ENCODE measurements around the gene NPRL2.

Gene NPRL2

DNA sequence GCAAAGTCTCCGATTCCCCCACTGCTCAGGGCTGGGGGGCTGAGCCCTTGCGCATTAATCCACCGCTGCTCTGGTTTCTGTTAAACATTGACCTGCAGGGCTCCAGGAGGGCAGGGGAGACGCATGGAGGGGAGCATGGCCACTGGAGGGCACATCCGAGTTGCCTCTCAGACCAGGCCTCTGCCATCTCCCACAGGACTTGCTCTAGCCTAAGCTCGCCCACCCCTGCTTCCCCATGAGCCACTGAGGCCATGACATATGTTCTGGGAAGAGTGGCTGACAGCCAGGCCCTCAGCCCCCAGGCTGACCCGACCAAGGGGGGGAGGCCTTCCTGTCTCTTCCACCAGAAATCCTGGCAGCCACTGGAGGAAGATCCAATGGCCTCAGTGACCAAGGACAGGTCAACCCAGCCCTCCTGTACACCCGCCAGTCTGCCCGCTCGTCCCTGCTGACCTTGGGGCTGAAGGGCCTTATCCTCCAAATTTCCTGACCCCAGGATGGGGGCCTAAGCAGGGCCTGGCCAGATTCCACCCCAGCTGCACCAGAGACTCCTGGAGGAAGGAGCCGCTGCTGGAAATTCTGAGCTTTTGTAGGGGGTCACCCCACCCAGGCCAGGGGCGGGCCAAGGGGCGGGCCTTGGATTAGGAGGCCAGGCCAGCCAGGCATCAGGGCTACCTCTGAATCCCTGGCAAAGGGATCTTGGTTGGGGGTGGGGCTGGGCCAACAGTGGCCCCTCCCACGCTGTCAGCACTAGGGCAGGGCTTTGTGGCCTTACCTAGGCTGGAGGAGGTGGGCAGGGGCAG, 47.4 kb downstream of the NPRL2 start, which contains the start of gene HYAL1:
Gene HYAL1, minus strand, starts transcription at position 562 of the 803 bp plus-strand sequence. CDS start 618 bp downstream, outside the sequence.
- DNase-seq, result no peak

DNA sequence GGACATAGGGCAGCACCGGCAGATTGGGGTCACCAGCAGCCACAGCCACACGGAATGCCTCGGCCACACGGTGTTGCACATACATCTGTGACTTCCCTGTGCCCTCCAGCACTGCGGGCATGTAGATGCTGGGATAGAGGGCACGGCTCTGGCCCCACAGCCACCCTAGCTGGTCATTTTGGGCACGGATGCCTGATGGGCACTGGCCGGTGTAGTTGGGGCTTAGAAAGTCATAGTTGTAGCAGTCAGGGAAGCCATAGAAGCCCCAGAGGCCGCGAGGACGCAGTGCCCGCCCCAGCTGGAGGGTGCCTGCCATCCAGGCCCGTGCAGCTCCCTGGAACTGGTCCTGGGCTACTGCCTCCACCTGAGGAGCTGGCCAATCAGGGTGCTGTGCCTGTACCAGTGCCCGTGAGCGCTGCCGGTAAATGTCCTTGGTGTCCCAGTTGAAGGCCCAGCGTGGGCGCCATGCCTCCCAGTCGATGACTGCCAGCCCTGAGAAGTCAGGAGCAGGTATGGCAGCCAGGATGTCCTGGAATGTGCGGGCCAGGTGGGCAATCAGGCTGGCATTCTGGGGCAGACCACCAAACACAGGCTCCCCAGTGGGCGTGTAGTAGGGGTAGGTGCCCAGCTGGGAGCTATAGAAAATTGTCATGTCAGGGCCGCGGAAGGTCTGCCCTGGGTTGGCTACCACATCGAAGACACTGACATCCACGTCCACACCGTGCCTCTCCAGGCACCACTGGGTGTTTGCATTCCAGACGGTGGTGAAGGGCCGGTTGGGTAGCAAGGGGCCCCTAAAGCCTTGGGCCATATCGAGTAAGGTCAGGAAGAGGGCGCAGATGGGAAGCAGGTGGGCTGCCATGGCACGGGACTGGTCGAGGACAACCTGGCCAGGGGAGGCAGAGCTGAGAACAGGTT, 48.2 kb downstream of the NPRL2 start:
- no peak for DNase-seq

DNA sequence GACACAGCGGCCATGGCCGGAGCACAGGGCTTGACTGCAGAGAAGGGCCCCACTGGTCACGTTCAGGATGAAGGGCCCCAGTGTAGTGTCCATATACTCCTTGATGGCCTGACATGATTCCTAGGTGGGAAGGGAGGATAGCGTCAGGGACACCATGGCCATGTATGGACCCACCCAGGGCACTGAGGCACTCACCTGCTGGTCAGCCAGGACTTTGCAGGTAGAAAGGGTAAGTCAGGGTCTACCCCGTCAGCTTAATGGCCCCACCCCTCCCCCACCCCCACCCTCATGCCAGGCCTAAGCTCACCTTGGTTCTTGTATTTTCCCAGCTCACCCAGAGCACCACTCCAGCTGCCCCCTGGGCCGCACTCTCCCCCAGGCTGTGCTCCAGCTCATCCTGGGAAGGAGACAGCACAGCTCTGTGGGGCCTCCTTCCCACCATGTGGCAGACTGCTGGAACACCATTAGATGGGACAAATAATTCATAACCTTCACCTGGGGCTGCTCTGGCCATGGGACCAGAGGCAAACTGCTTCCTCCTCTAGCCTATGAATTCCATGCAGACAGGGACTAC, 49.8 kb downstream of the NPRL2 start:
- no peak for DNase-seq

DNA sequence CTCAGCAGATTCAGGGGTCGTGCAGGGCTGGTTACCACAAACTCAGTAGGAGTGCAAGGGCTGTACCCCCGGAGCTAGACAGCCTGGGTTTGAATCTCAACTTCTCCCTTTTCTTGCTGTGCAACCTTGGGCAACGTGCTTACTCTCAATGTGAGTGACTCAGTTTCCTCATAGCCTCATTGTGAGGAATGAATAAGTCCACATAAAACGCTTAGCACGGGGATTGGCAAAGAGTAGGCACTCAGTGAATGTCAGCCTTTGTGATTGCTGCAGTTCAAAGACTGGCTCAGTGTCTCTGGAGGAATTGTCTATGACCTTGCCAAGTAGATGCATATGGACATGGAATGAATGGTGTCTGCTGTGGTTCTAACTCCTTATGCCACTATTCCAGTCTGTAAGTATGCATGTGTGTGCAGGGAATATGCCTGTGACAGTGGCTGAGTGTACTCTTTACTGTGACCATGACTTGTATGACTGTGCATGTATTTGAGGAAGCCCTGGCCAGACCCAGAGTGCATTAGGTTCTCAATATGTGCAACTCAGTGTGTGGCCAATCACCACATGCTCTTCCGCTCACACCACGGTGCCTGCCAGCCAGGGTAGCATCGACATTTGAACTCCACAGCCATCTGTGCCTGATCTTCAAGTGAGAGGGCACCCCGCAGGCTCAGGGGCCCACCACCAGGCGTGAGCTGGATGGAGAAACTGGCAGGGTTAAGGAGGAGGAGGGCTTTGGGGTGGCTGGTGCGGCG, 50.5 kb downstream of the NPRL2 start:
- no peak for DNase-seq

DNA sequence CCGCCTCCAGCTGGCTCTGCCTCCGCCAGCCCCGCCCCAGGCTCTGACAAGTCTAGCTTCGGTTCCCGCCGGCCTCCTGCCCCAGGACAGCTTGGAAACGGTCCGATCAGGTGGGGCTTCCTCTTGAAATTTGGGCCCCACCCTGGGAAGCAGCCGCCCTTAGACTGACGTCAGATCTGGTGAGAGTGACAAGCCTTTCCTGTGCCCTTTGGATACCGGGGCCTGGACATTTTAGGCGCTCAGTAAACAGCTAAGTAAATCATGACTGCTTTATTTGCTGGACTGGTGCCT, 51.0 kb downstream of the NPRL2 start:
- DNase-seq, result no peak

DNA sequence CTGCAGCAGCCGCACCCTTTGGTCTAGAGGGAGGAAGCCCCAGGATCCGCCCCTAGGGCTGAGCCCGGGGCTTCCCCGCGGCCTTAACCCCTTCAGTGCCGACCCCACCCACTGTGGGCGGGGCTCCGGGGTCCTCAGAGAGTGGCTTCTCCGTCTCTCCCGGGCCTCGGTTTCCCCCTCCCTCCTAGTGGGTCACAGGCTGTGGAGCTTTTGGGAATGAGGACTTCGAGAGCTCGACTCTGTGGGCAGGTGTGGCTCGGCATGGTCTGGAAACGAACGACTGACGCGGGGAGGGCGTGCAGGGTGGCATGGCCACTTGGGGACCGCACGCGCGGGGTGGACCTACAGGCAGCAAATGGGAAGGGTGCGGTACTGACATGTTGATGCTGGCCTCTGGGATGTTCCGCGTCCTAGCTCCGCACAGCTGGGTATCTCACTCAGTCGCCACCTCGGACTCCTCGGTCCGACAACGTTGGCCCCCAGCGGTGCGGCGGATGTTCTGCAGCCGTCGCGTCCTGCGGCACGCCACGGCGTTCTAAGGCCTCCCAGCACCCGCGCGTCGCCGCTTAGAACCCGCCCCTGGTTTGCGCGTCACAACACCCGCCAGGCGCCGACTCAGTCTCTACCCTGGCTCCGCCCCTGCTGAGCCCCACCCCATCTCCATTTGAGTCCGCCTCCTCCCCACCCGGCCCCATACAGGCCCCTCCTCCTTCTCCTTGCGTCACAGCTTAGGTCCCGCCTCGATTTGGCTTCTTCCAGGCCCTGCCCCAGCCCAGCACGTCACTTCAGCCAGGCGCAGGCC, 51.5 kb downstream of the NPRL2 start, which contains the start of the genes HYAL3 and NAA80:
Gene HYAL3, minus strand, starts transcription at position 570 of the 802 bp plus-strand sequence. CDS start 3,803 bp downstream, outside the sequence.
Gene NAA80, minus strand, starts transcription at position 570 of the 802 bp plus-strand sequence. CDS start 1,942 bp downstream, outside the sequence.
- peak; percentile 79 to 92 for DNase-seq

DNA sequence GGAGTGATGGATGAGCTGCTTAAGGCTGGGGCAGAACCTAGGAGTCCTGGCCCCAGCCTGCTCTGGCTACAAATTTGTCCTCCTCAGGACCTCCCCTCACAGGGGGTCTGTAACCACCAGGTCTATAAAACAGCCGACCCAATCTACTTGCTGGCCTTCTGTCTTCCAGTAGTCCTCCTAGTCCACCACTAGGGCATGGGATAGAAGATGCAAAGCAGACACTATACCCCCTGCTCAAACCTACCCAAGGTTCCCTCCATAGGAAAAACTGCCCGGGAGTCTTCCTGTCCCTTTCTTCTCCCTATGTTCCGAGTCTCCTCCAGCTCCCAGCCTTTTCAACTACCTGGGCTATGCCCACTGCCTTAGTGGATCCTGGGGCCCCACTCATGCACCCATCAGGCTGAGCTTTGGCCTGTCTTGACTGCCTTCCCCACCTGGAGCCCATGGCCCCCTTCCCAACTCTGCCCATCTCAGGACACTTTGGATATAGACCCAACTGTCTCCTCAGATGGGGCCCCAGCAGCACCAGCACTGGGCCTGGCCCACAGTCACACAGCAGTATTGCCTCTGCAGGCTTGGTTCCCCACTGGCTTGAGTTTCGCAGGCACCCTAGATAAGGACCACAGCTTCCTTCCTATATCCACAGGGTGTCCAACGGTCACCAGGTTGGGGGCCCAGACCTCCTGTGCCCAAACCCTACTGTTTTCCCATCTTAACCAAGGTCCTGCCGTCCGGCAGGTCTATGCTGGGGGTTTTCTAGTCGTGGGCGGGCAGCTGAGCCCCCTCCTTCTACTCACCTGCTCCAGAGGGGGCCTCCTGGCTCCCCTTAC, 52.5 kb downstream of the NPRL2 start:
- DNase-seq, result no peak

DNA sequence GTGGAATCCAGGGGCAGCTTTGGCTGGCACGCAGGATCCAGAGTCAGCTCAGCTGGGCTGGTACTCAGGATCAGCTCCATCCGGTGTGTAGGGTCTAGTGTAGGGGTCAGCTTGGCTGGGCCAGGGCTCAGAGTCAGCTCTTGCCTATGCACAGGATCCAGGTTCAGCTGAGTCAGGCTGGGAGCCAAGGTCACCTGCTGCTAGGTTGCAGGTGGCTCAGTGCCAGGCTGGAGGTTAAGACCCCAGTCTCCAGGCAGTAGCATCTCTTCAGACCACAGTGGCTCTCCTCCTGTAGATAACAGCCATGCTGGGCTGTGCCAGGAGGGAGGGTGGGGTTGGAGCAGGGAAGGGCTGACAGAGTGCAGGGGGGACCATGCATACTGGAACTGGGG, 53.2 kb downstream of the NPRL2 start:
- DNase-seq, result no peak
